BLaER1 (cell line): ENCODE results near the gene ZMYND11.

Experiments
- H3K27ac ChIP-seq: shearing (Covaris generic); formaldehyde crosslinking; 2 replicates; pipeline ENCODE4 v1.8.1; 2022
- H3K27me3 ChIP-seq: shearing (Covaris generic); formaldehyde crosslinking; 2 replicates; pipeline ENCODE4 v1.8.1; 2022
- H3K36me3 ChIP-seq: shearing (Covaris generic); formaldehyde crosslinking; 2 replicates; pipeline ENCODE4 v1.8.1; 2022
- H3K4me1 ChIP-seq: shearing (Covaris generic); formaldehyde crosslinking; 2 replicates; pipeline ENCODE4 v1.8.1; 2022
- H3K4me2 ChIP-seq: shearing (Covaris generic); formaldehyde crosslinking; 2 replicates; pipeline ENCODE4 v1.8.1; 2022
- H3K4me3 ChIP-seq: shearing (Covaris generic); formaldehyde crosslinking; 2 replicates; pipeline ENCODE4 v1.8.1; 2022
- H3K9ac ChIP-seq: shearing (Covaris generic); formaldehyde crosslinking; 2 replicates; pipeline ENCODE4 v1.8.1; 2022
- H3K9me3 ChIP-seq: shearing (Covaris generic); formaldehyde crosslinking; 2 replicates; pipeline ENCODE4 v1.8.1; 2022
- H4K20me1 ChIP-seq: shearing (Covaris generic); formaldehyde crosslinking; 2 replicates; pipeline ENCODE4 v1.8.1; 2022
- Cebpa-rat ChIP-seq: shearing (Covaris generic); IDR thresholded peaks from 2 replicates; pipeline ENCODE4 v1.8.1; 2022

ZMYND11 gene

GRCh38 chr10:215444-215843 lies 80.2 kb downstream of the ZMYND11 start:
- H3K27me3 ChIP-seq = no peaks in the 10 kb centered on the region
- TF ChIP-seq Cebpa-rat = no peak
- H3K4me1 ChIP-seq = peaks cover 9% of the 10 kb centered on the region

GRCh38 chr10:218798-219197 lies 83.5 kb downstream of the ZMYND11 start:
- no peak overlapping the region for H3K9ac ChIP-seq
- peaks cover 10% of the 10 kb centered on the region for H3K4me1 ChIP-seq
- H4K20me1 ChIP-seq = no peaks in the 10 kb centered on the region
- peaks cover 12% of the 10 kb centered on the region; the same call in 1 of the 2 replicates for H3K36me3 ChIP-seq
- no peak overlapping the region for H3K4me2 ChIP-seq
- H3K4me3 ChIP-seq = no peak overlapping the region
- no peaks in the 10 kb centered on the region for H3K27me3 ChIP-seq
- TF ChIP-seq Cebpa-rat = no peak
- H3K9me3 ChIP-seq = no peaks in the 10 kb centered on the region
- H3K27ac ChIP-seq = no peak overlapping the region

More at GRCh38 chr10:215444-215843, 80.2 kb downstream of the ZMYND11 start:
- H3K36me3 ChIP-seq = peaks cover 14% of the 10 kb centered on the region; the same call in 1 of the 2 replicates
- no peak overlapping the region for H3K4me2 ChIP-seq
- no peak overlapping the region for H3K4me3 ChIP-seq
- H3K9me3 ChIP-seq = no peaks in the 10 kb centered on the region
- H3K9ac ChIP-seq = no peak overlapping the region
- H3K27ac ChIP-seq = no peak overlapping the region
- no peaks in the 10 kb centered on the region for H4K20me1 ChIP-seq

- Histone ChIP-seq H3K36me3 (peaks cover 11% of the 10 kb centered on the region; the same call in 1 of the 2 replicates), H4K20me1 (no peaks in the 10 kb centered on the region), H3K4me3 (no peak overlapping the region), H3K9me3 (no peaks in the 10 kb centered on the region), H3K4me2 (peak overlapping the region; percentile 5; the same call in 1 of the 2 replicates), H3K4me1 (peaks cover 10% of the 10 kb centered on the region), H3K9ac (no peak overlapping the region), H3K27ac (no peak overlapping the region), H3K27me3 (no peaks in the 10 kb centered on the region)
- no peak for TF ChIP-seq Cebpa-rat
These were observed 84.6 kb downstream of the ZMYND11 start for GRCh38 chr10:219731-220472.

- 0 out of 2 replicates have a peak, but pooled peaks cover 3% of the 10 kb centered on the region for H3K36me3 ChIP-seq
- H3K4me2 ChIP-seq = no peak overlapping the region
- no peak overlapping the region for H3K27ac ChIP-seq
- no peaks in the 10 kb centered on the region for H4K20me1 ChIP-seq
- no peak overlapping the region for H3K4me3 ChIP-seq
- H3K9ac ChIP-seq = no peak overlapping the region
- H3K9me3 ChIP-seq = no peaks in the 10 kb centered on the region
- H3K4me1 ChIP-seq = peaks cover 10% of the 10 kb centered on the region
- no peak for TF ChIP-seq Cebpa-rat
- H3K27me3 ChIP-seq = no peaks in the 10 kb centered on the region
These were observed 89.3 kb downstream of the ZMYND11 start for GRCh38 chr10:224571-224970.

GRCh38 chr10:226018-226417 lies 90.8 kb downstream of the ZMYND11 start:
- Histone ChIP-seq H3K9ac (no peak overlapping the region), H4K20me1 (no peaks in the 10 kb centered on the region), H3K4me2 (no peak overlapping the region), H3K27me3 (no peaks in the 10 kb centered on the region), H3K9me3 (no peaks in the 10 kb centered on the region), H3K27ac (no peak overlapping the region), H3K4me3 (no peak overlapping the region), H3K4me1 (no peaks in the 10 kb centered on the region), H3K36me3 (0 out of 2 replicates have a peak, but pooled peaks cover 3% of the 10 kb centered on the region)
- TF ChIP-seq Cebpa-rat = no peak

- TF ChIP-seq Cebpa-rat = no peak
- no peak overlapping the region for H3K27ac ChIP-seq
- H3K4me3 ChIP-seq = no peak overlapping the region
- H4K20me1 ChIP-seq = no peaks in the 10 kb centered on the region
- H3K4me1 ChIP-seq = no peaks in the 10 kb centered on the region
- no peaks in the 10 kb centered on the region for H3K9me3 ChIP-seq
- no peaks in the 10 kb centered on the region for H3K27me3 ChIP-seq
- no peak overlapping the region for H3K9ac ChIP-seq
- H3K36me3 ChIP-seq = no peaks in the 10 kb centered on the region
- H3K4me2 ChIP-seq = no peak overlapping the region
These were observed 91.8 kb downstream of the ZMYND11 start for GRCh38 chr10:227014-227413.

- TF ChIP-seq Cebpa-rat = no peak
- H3K27ac ChIP-seq = no peak overlapping the region
- no peaks in the 10 kb centered on the region for H3K27me3 ChIP-seq
- H3K9ac ChIP-seq = no peak overlapping the region
- H3K9me3 ChIP-seq = no peaks in the 10 kb centered on the region
- H3K36me3 ChIP-seq = no peaks in the 10 kb centered on the region
- H4K20me1 ChIP-seq = no peaks in the 10 kb centered on the region
- H3K4me2 ChIP-seq = no peak overlapping the region
- H3K4me3 ChIP-seq = no peak overlapping the region
- H3K4me1 ChIP-seq = no peaks in the 10 kb centered on the region
These were observed 93.1 kb downstream of the ZMYND11 start for GRCh38 chr10:228366-228765.

GRCh38 chr10:230758-231157 lies 95.5 kb downstream of the ZMYND11 start:
- no peaks in the 10 kb centered on the region for H3K4me1 ChIP-seq
- no peak overlapping the region for H3K9ac ChIP-seq
- no peak for TF ChIP-seq Cebpa-rat
- H4K20me1 ChIP-seq = no peaks in the 10 kb centered on the region
- H3K27me3 ChIP-seq = no peaks in the 10 kb centered on the region
- no peak overlapping the region for H3K4me3 ChIP-seq
- no peaks in the 10 kb centered on the region for H3K9me3 ChIP-seq
- H3K36me3 ChIP-seq = 0 out of 2 replicates have a peak, but pooled peaks cover 4% of the 10 kb centered on the region
- H3K27ac ChIP-seq = no peak overlapping the region
- H3K4me2 ChIP-seq = no peak overlapping the region

GRCh38 chr10:232061-232460 lies 96.8 kb downstream of the ZMYND11 start:
- 0 out of 2 replicates have a peak, but pooled peaks cover 4% of the 10 kb centered on the region for H3K36me3 ChIP-seq
- H3K27me3 ChIP-seq = no peaks in the 10 kb centered on the region
- H3K27ac ChIP-seq = no peak overlapping the region
- TF ChIP-seq Cebpa-rat = no peak
- no peaks in the 10 kb centered on the region for H4K20me1 ChIP-seq
- H3K9me3 ChIP-seq = no peaks in the 10 kb centered on the region
- H3K4me1 ChIP-seq = no peaks in the 10 kb centered on the region
- no peak overlapping the region for H3K9ac ChIP-seq
- no peak overlapping the region for H3K4me3 ChIP-seq
- H3K4me2 ChIP-seq = no peak overlapping the region

- Histone ChIP-seq H3K4me1 (no peaks in the 10 kb centered on the region), H4K20me1 (no peaks in the 10 kb centered on the region), H3K9ac (no peak overlapping the region), H3K27me3 (no peaks in the 10 kb centered on the region), H3K36me3 (peaks cover 12% of the 10 kb centered on the region; the same call in 1 of the 2 replicates), H3K27ac (no peak overlapping the region), H3K4me2 (no peak overlapping the region), H3K4me3 (no peak overlapping the region), H3K9me3 (no peaks in the 10 kb centered on the region)
- TF ChIP-seq Cebpa-rat = no peak
These were observed 97.6 kb downstream of the ZMYND11 start for GRCh38 chr10:232878-233277.
